Tibial nerve (tissue), 4 donors: ENCODE measurements around the gene TRIM17. TPM values are rescaled to one million over a fixed set of nuclear protein-coding genes. Genes with fewer than 3 reads are reported as not detected.

Source experiments
- DNase-seq, 2 donors: peaks; one replicate each; pipeline ENCODE4 v3.0.0-alpha.2; 2019; ENCODE audit warnings: low spot score in 2 of 2
- H3K27ac ChIP-seq, 4 donors: fragments of 200-600 bp; sonication (generic) in 3 of 4; one replicate each; pipeline ENCODE4 v1.5.1; 2017 to 2019; ENCODE audit warnings: mild to moderate bottlenecking in 1 of 4
- H3K27me3 ChIP-seq, 2 donors: fragments of 200-600 bp; sonication (generic) in 1 of 2; one replicate each; pipeline versions ENCODE4 v1.5.1 to v1.6.0; 2017 to 2019
- H3K36me3 ChIP-seq, 3 donors: fragments of 200-600 bp; sonication (generic); one replicate each; pipeline ENCODE4 v1.5.1; 2018 to 2019
- H3K4me1 ChIP-seq, 4 donors: fragments of 200-600 bp; sonication (generic) in 3 of 4; one replicate each; pipeline ENCODE4 v1.5.1; 2017 to 2019
- H3K4me3 ChIP-seq, 4 donors: fragments of 200-600 bp; sonication (generic) in 3 of 4; one replicate each; pipeline ENCODE4 v1.5.1; 2017 to 2019; ENCODE audit warnings: mild to moderate bottlenecking in 1 of 4, moderate library complexity in 1 of 4
- H3K9me3 ChIP-seq, 4 donors: fragments of 200-600 bp; sonication (generic) in 3 of 4; one replicate each; pipeline ENCODE4 v1.5.1; 2017 to 2019
- CTCF ChIP-seq, 5 experiments: fragments of 200-600 bp in 3 of 5; fragments of 450-650 bp in 2 of 5; sonication (generic) in 3 of 5; IDR thresholded peaks; one replicate each; pipeline ENCODE4 v1.5.1; 2016 to 2019; ENCODE audit warnings: antibody characterized with exemption in 5 of 5, mild to moderate bottlenecking in 3 of 5, moderate library complexity in 2 of 5
- EP300 ChIP-seq, 2 donors: sonication (generic); formaldehyde crosslinking; IDR thresholded peaks; one replicate each; pipeline ENCODE4 v1.6.1; 2017; ENCODE audit warnings: antibody characterized with exemption in 2 of 2, mild to moderate bottlenecking in 1 of 2
- POLR2A ChIP-seq, 2 donors: fragments of 450-650 bp; IDR thresholded peaks; one replicate each; pipeline ENCODE4 v1.6.1; 2017; ENCODE audit warnings: antibody characterized with exemption in 2 of 2, mild to moderate bottlenecking in 2 of 2, moderate library complexity in 2 of 2
- WGBS, 2 donors: methylation state at CpG; one replicate each; pipeline ENCODE4 v1.1.5; 2018; 5-methylcytosine and 5-hydroxymethylcytosine counted together
- total RNA-seq, 4 donors: library from RNA; depleted of rRNA; stranded (reverse); fragments of >200 nt; gene quantifications; one replicate each; pipeline ENCODE4 v1.1.0, GENCODE V29; 2016

Gene TRIM17
- total RNA-seq, 4 donors from 2014 or later = 0.63 to 4.2 (median 1.4) TPM; not detected in 1

GRCh38 chr1:228377664-228378089 lies 39.0 kb downstream of the TRIM17 start:
- Histone ChIP-seq H3K36me3 (no peaks in the 10 kb centered on the region), H3K4me3 (peak overlapping the region in 1 of 4 donors; percentile 58), H3K27me3 (no peaks in the 10 kb centered on the region), H3K9me3 (no peaks in the 10 kb centered on the region), H3K4me1 (peaks cover 0 to 39% (median 14%) of the 10 kb centered on the region in 4 donors), H3K27ac (peak overlapping the region; percentile 17 to 94 (median 48))
- DNase-seq = no peak
- no peak for TF ChIP-seq POLR2A (IDR thresholded peaks at IDR 0.05)
- WGBS, 2 donors = 8 to 80% methylated on average over 2 to 5 of the region's 5 CpGs

GRCh38 chr1:228376651-228377631 lies 39.7 kb downstream of the TRIM17 start:
- TF ChIP-seq EP300 (IDR thresholded peaks at IDR 0.05) = no peak
- TF ChIP-seq CTCF (IDR thresholded peaks at IDR 0.05) = no peak
- no peak for TF ChIP-seq POLR2A (IDR thresholded peaks at IDR 0.05)
- Histone ChIP-seq H3K27ac (peak overlapping the region in 3 of 4 donors; percentile 67 to 94 (median 78)), H3K9me3 (no peaks in the 10 kb centered on the region), H3K27me3 (no peaks in the 10 kb centered on the region), H3K4me1 (peaks cover 0 to 39% (median 16%) of the 10 kb centered on the region in 4 donors), H3K36me3 (no peaks in the 10 kb centered on the region), H3K4me3 (no peak overlapping the region)
- WGBS, 2 donors = 86 to 91% methylated on average over 20 to 24 of the region's 31 CpGs
- no peak for DNase-seq

- H3K27me3 ChIP-seq = no peaks in the 10 kb centered on the region
- H3K36me3 ChIP-seq = no peaks in the 10 kb centered on the region
- no peaks in the 10 kb centered on the region for H3K9me3 ChIP-seq
- peaks cover 0 to 39% (median 16%) of the 10 kb centered on the region in 4 donors for H3K4me1 ChIP-seq
- H3K27ac ChIP-seq = peak overlapping the region in 3 of 4 donors; percentile 78 to 95 (median 94)
- TF ChIP-seq POLR2A (IDR thresholded peaks at IDR 0.05) (no peak), CTCF (IDR thresholded peaks at IDR 0.05) (no peak), EP300 (IDR thresholded peaks at IDR 0.05) (no peak)
- no peak for DNase-seq
- H3K4me3 ChIP-seq = no peak overlapping the region
- WGBS, 2 donors = 82 to 90% methylated on average over 3 of the region's 3 CpGs
These were observed 40.4 kb downstream of the TRIM17 start for GRCh38 chr1:228376262-228376628.

GRCh38 chr1:228375578-228376261 lies 40.9 kb downstream of the TRIM17 start:
- H3K27me3 ChIP-seq = no peaks in the 10 kb centered on the region
- DNase-seq = no peak
- WGBS, 2 donors = 92 to 98% methylated on average over 13 to 17 of the region's 22 CpGs
- TF ChIP-seq CTCF (IDR thresholded peaks at IDR 0.05) = no peak
- TF ChIP-seq POLR2A (IDR thresholded peaks at IDR 0.05) = no peak
- no peak for TF ChIP-seq EP300 (IDR thresholded peaks at IDR 0.05)
- no peaks in the 10 kb centered on the region for H3K36me3 ChIP-seq
- H3K4me3 ChIP-seq = no peak overlapping the region
- no peaks in the 10 kb centered on the region for H3K9me3 ChIP-seq
- peaks cover 0 to 39% (median 16%) of the 10 kb centered on the region in 4 donors for H3K4me1 ChIP-seq
- peak overlapping the region; percentile 78 to 95 (median 90) for H3K27ac ChIP-seq

GRCh38 chr1:228374711-228375577 lies 41.7 kb downstream of the TRIM17 start:
- H3K4me1 ChIP-seq = peaks cover 0 to 39% (median 16%) of the 10 kb centered on the region in 4 donors
- peak in 1 of 2 donors; percentile 26 for TF ChIP-seq POLR2A (IDR thresholded peaks at IDR 0.05)
- TF ChIP-seq EP300 (IDR thresholded peaks at IDR 0.05) = peak; percentile 87 to 97
- peak in 1 of 5 experiments; percentile 16 for TF ChIP-seq CTCF (IDR thresholded peaks at IDR 0.05)
- WGBS, 2 donors = 37 to 38% methylated on average over 15 to 20 of the region's 25 CpGs
- H3K27me3 ChIP-seq = no peaks in the 10 kb centered on the region
- no peak overlapping the region for H3K4me3 ChIP-seq
- H3K9me3 ChIP-seq = no peaks in the 10 kb centered on the region
- H3K27ac ChIP-seq = peak overlapping the region; percentile 78 to 95 (median 90)
- H3K36me3 ChIP-seq = no peaks in the 10 kb centered on the region
- peak; percentile 92 to 94 for DNase-seq
